T-helper 17 cell (primary cell): ENCODE data around the gene NKD1. TPM values are rescaled to one million over a fixed set of nuclear protein-coding genes. Genes with fewer than 3 reads are reported as not detected.

Source experiments
- ATAC-seq: fragments of 150-1000 bp; cut with Tn5 transposase; 2 replicates; pipeline ENCODE4 v1.10.0; 2021; ENCODE audit warnings: mild to moderate bottlenecking, moderate library complexity
- DNase-seq, 3 donors: peaks; one replicate each; pipeline versions ENCODE4 v3.0.0 to v3.0.0-alpha.2; 2020 to 2021
- H3K9me3 ChIP-seq: one replicate; pipeline ENCODE4 v1.7.0; 2013; ENCODE audit warnings: low read length, mild to moderate bottlenecking; ENCODE audit not compliant: control insufficient read depth, poor library complexity, severe bottlenecking
- H3K27ac Mint-ChIP-seq: one replicate; pipeline ENCODE4 v1.8.0; 2022; ENCODE audit warnings: mild to moderate bottlenecking, moderate library complexity, mixed read lengths
- H3K27me3 Mint-ChIP-seq: one replicate; pipeline ENCODE4 v1.8.0; 2022; ENCODE audit warnings: mixed read lengths
- H3K36me3 Mint-ChIP-seq: one replicate; pipeline ENCODE4 v1.8.0; 2022; ENCODE audit warnings: low read depth, mixed read lengths
- H3K4me1 Mint-ChIP-seq: one replicate; pipeline ENCODE4 v1.8.0; 2022; ENCODE audit warnings: mild to moderate bottlenecking, mixed read lengths
- H3K4me3 Mint-ChIP-seq: one replicate; pipeline ENCODE4 v1.8.0; 2022; ENCODE audit warnings: mild to moderate bottlenecking, moderate library complexity, mixed read lengths
- total RNA-seq, 4 donors: library from RNA in 2 of 4; stranded (reverse) in 2 of 4; gene quantifications; one replicate each; pipeline ENCODE4 v1.2.3 and lab custom pipeline; 2022 to 2026

NKD1 gene
- total RNA-seq, 2 donors from 2014 or later = 1.5 to 2.8 TPM

GRCh38 chr16:50653633-50654519, 105.7 kb downstream of the NKD1 start:
- Mint-ChIP-seq H3K27me3 (no peaks in the 10 kb centered on the region), H3K4me1 (peaks cover 3% of the 10 kb centered on the region), H3K27ac (no peak overlapping the region), H3K4me3 (no peak overlapping the region), H3K36me3 (peaks cover 3% of the 10 kb centered on the region)
- DNase-seq = no peak
- ATAC-seq = no peak
- H3K9me3 ChIP-seq = no peaks in the 10 kb centered on the region

GRCh38 chr16:50655558-50656055, 107.4 kb downstream of the NKD1 start:
- no peak overlapping the region for H3K27ac Mint-ChIP-seq
- H3K27me3 Mint-ChIP-seq = no peaks in the 10 kb centered on the region
- ATAC-seq (no peak), DNase-seq (no peak)
- no peaks in the 10 kb centered on the region for H3K36me3 Mint-ChIP-seq
- no peaks in the 10 kb centered on the region for H3K9me3 ChIP-seq
- no peak overlapping the region for H3K4me3 Mint-ChIP-seq
- peaks cover 3% of the 10 kb centered on the region for H3K4me1 Mint-ChIP-seq

GRCh38 chr16:50657241-50657640, 109.0 kb downstream of the NKD1 start:
- Mint-ChIP-seq H3K4me1 (peaks cover 3% of the 10 kb centered on the region), H3K27ac (peak overlapping the region; percentile 32), H3K4me3 (no peak overlapping the region), H3K27me3 (no peaks in the 10 kb centered on the region), H3K36me3 (no peaks in the 10 kb centered on the region)
- DNase-seq (no peak), ATAC-seq (no peak)
- H3K9me3 ChIP-seq = no peaks in the 10 kb centered on the region

- Mint-ChIP-seq H3K27ac (no peak overlapping the region), H3K4me3 (no peak overlapping the region), H3K4me1 (peaks cover 6% of the 10 kb centered on the region), H3K27me3 (no peaks in the 10 kb centered on the region), H3K36me3 (no peaks in the 10 kb centered on the region)
- ATAC-seq = no peak
- H3K9me3 ChIP-seq = no peaks in the 10 kb centered on the region
- DNase-seq = no peak
These were observed 111.6 kb downstream of the NKD1 start for GRCh38 chr16:50659806-50660205.

GRCh38 chr16:50662306-50662940, 114.2 kb downstream of the NKD1 start:
- H3K4me1 Mint-ChIP-seq = peaks cover 22% of the 10 kb centered on the region
- ATAC-seq (no peak), DNase-seq (no peak)
- H3K27ac Mint-ChIP-seq = no peak overlapping the region
- no peak overlapping the region for H3K4me3 Mint-ChIP-seq
- H3K27me3 Mint-ChIP-seq = no peaks in the 10 kb centered on the region
- H3K36me3 Mint-ChIP-seq = no peaks in the 10 kb centered on the region
- no peaks in the 10 kb centered on the region for H3K9me3 ChIP-seq

GRCh38 chr16:50664270-50664669, 116.1 kb downstream of the NKD1 start:
- H3K27ac Mint-ChIP-seq = peak overlapping the region; percentile 27
- no peak for DNase-seq
- H3K27me3 Mint-ChIP-seq = no peaks in the 10 kb centered on the region
- ATAC-seq = no peak
- H3K4me1 Mint-ChIP-seq = peaks cover 27% of the 10 kb centered on the region
- no peak overlapping the region for H3K4me3 Mint-ChIP-seq
- peaks cover 3% of the 10 kb centered on the region for H3K36me3 Mint-ChIP-seq
- H3K9me3 ChIP-seq = no peaks in the 10 kb centered on the region

DNA sequence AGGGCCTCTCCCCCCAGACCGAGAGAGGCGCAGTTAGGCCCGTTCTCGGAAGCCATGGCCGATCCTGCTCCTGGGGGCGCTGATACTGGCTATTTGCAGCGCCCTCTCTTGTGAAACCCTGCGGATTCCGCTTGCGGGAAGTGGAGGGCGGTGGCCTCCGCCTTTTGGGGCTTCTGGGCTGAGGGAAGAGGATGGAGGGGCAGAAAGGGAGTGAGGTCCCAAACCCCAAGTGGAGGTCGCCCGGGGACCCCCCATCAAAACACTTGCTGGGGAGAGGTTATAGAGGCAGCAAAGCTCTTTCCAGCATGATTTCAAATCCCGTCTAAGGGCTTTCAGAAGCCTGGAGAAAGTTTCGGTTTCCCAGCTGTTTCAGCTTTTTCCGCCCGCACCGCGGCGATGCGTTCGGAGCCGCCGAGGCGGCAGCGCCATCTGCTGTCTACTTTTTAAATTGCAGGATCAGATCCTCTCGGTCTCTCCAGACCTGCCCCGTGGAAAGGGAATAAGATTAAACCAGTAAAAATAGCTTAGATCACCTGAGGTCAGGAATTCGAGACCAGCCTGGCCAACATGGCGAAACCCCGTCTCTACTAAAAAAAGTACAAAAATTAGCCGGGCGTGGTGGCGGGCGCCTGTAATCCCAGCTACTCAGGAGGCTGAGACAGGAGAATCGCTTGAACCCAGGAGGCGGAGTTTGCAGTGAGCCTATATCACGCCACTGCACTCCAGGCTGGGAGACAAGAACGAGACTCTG, 117.1 kb downstream of the NKD1 start:
- Mint-ChIP-seq H3K4me1 (peaks cover 26% of the 10 kb centered on the region), H3K27ac (peak overlapping the region; percentile 94), H3K36me3 (peaks cover 3% of the 10 kb centered on the region), H3K4me3 (peak overlapping the region; percentile 83), H3K27me3 (no peaks in the 10 kb centered on the region)
- peak; percentile 66 to 87 (median 68) for DNase-seq
- ATAC-seq = peak; percentile 69
- H3K9me3 ChIP-seq = no peaks in the 10 kb centered on the region

- no peaks in the 10 kb centered on the region for H3K27me3 Mint-ChIP-seq
- peak; percentile 70 for ATAC-seq
- H3K27ac Mint-ChIP-seq = peak overlapping the region; percentile 94
- H3K9me3 ChIP-seq = no peaks in the 10 kb centered on the region
- DNase-seq = no peak
- H3K4me1 Mint-ChIP-seq = peaks cover 32% of the 10 kb centered on the region
- peaks cover 3% of the 10 kb centered on the region for H3K36me3 Mint-ChIP-seq
- H3K4me3 Mint-ChIP-seq = peak overlapping the region; percentile 78
These were observed 118.7 kb downstream of the NKD1 start for GRCh38 chr16:50666658-50667496.

DNA sequence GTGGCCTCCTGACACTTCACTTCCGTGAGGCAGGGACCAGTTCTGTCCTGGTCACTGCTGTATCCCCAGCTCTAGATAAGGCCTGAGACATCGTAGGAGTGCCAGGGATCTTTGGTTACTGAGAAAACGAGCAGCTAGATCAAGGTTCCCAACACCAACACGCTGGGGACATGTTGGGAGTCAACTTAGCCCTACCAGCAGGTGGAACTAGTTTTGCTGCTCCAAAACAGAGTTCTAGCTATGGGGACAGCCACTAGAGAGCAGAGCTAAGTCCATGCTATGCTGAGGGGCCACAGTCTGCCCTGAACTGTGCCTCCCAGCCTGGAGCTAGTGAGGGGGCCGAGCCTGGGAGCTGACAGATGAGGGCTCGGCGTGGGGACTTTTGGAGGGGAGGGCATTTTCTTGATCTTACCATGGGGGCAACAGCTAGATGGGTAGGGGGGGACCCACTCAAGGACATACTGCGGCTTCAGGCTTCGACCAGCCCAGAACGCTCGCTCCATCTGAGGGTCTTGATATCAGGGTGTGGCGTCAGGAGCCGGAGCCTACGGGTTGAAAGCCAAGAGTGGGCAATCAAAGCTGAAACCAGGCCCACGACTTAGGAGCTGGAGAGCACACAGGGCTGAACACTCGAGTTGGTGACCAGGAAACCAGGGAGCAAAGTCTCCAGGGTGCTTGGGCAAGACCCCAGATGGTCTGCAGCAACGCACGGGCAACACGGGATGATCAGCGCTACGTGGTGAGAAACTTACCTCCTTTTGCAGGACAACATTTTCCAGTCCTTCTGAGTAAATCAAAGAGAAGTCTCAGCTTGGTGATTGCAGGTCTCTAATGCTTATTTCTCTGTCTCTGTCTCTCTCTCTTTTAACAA, 119.5 kb downstream of the NKD1 start:
- no peaks in the 10 kb centered on the region for H3K27me3 Mint-ChIP-seq
- DNase-seq (no peak), ATAC-seq (peak; percentile 35)
- peak overlapping the region; percentile 78 for H3K4me3 Mint-ChIP-seq
- H3K4me1 Mint-ChIP-seq = peaks cover 32% of the 10 kb centered on the region
- peaks cover 5% of the 10 kb centered on the region for H3K36me3 Mint-ChIP-seq
- no peaks in the 10 kb centered on the region for H3K9me3 ChIP-seq
- peak overlapping the region; percentile 94 for H3K27ac Mint-ChIP-seq

- Mint-ChIP-seq H3K36me3 (peaks cover 6% of the 10 kb centered on the region), H3K4me1 (peaks cover 32% of the 10 kb centered on the region), H3K4me3 (peak overlapping the region; percentile 31), H3K27ac (peak overlapping the region; percentile 94), H3K27me3 (no peaks in the 10 kb centered on the region)
- no peak for ATAC-seq
- H3K9me3 ChIP-seq = no peaks in the 10 kb centered on the region
- no peak for DNase-seq
These were observed 120.3 kb downstream of the NKD1 start for GRCh38 chr16:50668368-50669008.

DNA sequence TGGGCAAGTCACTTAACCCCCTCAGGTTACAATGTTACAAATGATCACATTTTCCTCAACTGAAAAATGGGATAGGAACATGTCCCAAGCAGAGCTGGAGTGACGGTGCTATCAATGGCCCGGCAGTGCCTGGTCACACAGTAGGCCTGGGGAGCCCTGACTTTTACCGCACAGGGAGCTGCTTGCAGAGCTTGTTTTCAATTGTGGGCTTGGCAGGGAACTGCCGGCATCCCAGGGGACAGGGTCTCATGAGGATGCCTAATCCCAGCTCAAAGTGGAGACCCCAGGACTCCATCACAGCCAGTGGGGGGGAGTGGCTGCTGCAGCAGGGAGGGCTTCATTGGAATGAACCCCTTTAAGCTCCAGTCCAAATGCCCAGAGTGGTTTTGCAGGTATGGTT, 121.5 kb downstream of the NKD1 start:
- Mint-ChIP-seq H3K4me3 (no peak overlapping the region), H3K4me1 (peaks cover 30% of the 10 kb centered on the region), H3K27ac (peak overlapping the region; percentile 94), H3K36me3 (peaks cover 8% of the 10 kb centered on the region), H3K27me3 (no peaks in the 10 kb centered on the region)
- no peak for DNase-seq
- H3K9me3 ChIP-seq = no peaks in the 10 kb centered on the region
- ATAC-seq = no peak
